HG03175 (cell line): ENCODE data around the gene NPEPPS.
"Not testable (repeated sequence)": the region's sequence is repeated elsewhere in the genome, so short reads cannot be mapped to it uniquely, and the experiment has no call there.

Experiments
- ATAC-seq: cut with Tn5 transposase; IDR thresholded peaks from one replicate; pipeline ENCODE4 v1.9.1; 2021; ENCODE audit warnings: mild to moderate bottlenecking, moderate library complexity; ENCODE audit not compliant: unreplicated experiment

Gene NPEPPS

DNA sequence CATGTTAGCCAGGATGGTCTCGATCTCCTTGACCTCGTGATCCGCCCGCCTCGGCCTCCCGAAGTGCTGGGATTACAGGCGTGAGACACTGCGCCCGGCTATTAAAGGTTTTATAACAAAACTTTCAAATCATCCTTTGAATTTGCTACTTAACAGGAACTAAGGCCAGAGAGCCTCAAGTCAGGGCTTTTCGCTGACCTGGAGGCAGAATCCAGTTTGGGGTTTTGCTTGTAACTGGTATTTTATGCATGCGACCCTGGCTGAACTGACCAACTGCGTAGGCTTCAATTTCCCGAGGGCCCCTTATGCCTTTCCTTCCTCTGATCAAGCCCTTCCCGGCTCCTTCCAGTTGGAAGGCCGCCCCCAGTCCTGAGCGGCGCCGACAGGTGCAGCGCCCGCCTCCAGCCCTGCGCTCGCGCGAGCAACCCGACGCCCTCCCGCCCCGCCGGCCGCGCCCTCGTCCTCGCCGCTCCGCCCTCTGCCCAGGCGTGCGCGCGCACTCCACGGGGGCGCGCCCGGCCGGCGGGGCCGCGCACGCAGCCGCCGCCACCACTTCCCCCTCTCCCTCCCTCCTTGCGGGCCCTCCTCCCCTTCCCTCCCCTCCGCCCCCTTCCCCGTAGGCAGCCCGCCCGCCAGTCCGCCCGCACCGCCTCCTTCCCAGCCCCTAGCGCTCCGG lies at the start of gene NPEPPS:
NPEPPS (plus strand) TSS at position 552 of the 676 bp plus-strand sequence. CDS start 193 bp downstream, outside the sequence.
- ATAC-seq = peak; percentile 75

- not testable (repeated sequence) for ATAC-seq
Observed at GRCh38 chr17:47491841-47492212, 39.1 kb upstream of the NPEPPS start.

- not testable (repeated sequence) for ATAC-seq
Observed at GRCh38 chr17:47499074-47499473, 31.8 kb upstream of the NPEPPS start.

DNA sequence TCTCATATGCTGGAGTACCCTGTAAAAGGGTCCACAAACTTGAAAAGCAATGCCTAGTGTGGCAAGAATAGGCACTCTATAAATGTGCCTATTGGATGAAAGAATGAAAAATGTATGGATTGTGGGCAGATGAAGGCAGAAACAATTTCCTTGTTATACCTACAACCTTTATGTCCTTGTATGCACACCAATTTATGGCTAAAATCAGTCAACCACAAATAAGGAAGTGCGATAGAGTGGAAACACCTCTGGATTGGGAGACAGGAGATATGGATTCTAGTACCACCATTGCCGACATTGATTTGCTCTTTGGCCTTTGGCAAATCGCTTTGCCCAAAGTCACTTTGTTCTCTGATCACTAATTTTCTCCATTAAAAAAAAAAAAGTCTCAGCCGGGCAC lies 31.4 kb upstream of the NPEPPS start:
- not testable (repeated sequence) for ATAC-seq

- ATAC-seq = not testable (repeated sequence)
Observed at GRCh38 chr17:47500620-47501019, 30.3 kb upstream of the NPEPPS start.

GRCh38 chr17:47502122-47502731 lies 28.7 kb upstream of the NPEPPS start:
- ATAC-seq = not testable (repeated sequence)

GRCh38 chr17:47502776-47503455 lies 28.0 kb upstream of the NPEPPS start:
- ATAC-seq = not testable (repeated sequence)

DNA sequence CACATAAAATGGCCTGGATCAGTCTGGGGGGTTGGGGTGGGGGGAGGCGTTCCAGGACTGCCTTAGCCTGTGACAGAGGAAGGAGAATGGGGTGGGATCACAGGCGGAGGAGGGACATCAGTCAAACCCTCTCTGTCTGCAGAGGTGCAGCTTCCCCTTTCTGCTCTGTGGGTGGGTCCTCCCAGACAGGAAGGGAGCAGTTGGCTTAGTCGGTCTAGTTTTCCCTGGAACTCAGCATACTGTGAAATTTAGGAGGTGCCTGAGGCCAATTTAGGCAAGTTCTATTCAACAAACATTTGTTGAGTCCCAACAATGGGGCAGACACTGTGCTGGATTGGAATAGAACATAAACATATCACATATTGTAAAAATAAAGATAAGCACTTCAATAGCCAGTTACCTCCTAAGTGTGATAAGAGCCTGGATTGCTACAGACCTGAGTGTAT lies 19.2 kb upstream of the NPEPPS start:
- not testable (repeated sequence) for ATAC-seq

DNA sequence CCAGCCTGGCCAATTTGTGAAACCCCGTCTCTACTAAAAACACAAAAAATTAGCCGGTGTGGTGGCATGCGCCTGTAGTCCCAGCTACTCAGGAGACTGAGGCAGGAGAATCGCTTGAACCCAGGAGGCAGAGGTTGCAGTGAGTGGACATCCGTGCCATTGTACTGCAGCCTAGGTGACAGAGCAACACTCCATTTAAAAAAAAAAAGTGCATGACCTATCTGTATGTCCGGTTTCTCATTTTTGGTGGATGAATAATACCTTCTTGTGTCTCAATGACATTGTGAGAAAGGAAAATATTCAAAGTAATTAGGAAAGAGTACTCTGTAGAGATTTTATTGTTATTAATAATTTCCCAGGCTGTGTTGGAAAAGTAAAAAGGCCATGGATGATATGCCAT lies 17.6 kb upstream of the NPEPPS start:
- not testable (repeated sequence) for ATAC-seq

- ATAC-seq = not testable (repeated sequence)
Observed at GRCh38 chr17:47518880-47519279, 12.0 kb upstream of the NPEPPS start.

DNA sequence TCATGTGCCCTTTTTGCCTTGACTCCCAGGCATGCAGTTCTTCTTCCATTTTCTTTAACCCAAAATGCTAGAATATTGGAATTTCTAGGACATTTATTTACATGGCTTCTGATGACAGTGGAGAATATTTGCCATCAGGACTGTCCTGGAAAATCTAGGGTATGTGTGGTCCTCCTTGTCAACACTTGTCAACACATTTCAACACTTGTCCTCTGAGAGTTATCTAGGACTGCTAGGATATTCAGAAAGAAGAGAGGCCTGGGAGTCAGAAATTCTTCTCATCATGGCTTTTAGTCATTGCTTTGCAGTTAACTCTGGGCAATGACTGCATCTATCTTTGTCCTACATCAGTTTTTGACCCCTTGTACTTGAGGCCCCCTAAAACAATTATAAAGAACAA lies 11.5 kb upstream of the NPEPPS start:
- not testable (repeated sequence) for ATAC-seq

DNA sequence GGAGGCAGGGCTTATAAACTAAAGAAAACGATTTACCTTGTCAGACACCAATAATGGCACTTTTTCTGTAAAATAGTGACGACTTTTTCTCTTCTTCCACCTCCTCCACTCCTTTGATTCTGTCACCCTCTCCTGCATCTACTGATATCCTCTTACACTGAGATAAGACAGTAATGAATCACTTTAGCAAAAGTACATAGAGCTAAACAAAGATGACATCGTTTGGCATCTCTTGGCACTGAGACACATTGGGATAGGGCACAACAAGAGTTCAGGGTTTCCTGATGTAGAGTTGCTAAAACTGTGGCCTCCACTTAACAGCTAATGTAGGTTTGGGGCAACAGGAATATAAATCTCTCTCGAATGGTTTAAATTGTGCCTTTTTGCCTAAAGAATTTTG lies 10.6 kb upstream of the NPEPPS start:
- ATAC-seq = not testable (repeated sequence)

DNA sequence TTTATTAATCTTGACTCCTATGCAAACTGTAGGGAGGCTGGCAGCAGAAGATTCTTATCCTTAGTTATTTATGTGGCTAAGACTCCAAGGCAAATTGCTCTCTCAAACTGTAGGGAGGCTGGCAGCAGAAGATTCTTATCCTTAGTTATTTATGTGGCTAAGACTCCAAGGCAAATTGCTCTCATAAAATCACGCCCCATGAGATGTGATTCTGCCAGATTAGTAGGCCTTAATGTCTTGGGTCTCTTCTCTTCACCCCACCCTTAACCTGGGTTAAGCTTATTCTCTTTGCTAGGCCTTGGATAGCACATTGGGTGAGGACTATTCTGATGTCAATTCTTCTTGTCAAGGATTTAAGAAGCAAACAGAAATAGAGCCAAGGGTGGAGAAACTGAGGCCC lies 9.5 kb upstream of the NPEPPS start:
- ATAC-seq = not testable (repeated sequence)

GRCh38 chr17:47522341-47522740 lies 8.6 kb upstream of the NPEPPS start:
- ATAC-seq = not testable (repeated sequence)

DNA sequence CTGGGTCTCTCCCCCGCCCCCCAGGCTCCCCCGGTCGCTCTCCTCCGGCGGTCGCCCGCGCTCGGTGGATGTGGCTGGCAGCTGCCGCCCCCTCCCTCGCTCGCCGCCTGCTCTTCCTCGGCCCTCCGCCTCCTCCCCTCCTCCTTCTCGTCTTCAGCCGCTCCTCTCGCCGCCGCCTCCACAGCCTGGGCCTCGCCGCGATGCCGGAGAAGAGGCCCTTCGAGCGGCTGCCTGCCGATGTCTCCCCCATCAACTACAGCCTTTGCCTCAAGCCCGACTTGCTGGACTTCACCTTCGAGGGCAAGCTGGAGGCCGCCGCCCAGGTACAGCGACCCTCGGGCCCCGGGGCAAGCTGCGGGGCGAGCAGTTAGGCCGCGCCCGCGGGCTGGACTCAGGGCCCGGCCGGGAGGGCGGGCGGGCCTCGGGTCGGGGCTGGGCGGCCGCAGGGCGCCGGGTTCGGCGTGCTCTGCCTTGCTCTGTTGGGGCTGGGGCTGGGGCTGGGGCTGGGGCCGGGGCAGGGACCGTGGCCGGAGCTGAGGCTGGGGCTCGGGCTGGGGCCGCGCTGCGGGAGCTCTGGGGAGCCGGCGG lies 419 bp downstream of the NPEPPS start:
- peak; percentile 38 for ATAC-seq

GRCh38 chr17:47539085-47539484 lies 8.2 kb downstream of the NPEPPS start:
- not testable (repeated sequence) for ATAC-seq

DNA sequence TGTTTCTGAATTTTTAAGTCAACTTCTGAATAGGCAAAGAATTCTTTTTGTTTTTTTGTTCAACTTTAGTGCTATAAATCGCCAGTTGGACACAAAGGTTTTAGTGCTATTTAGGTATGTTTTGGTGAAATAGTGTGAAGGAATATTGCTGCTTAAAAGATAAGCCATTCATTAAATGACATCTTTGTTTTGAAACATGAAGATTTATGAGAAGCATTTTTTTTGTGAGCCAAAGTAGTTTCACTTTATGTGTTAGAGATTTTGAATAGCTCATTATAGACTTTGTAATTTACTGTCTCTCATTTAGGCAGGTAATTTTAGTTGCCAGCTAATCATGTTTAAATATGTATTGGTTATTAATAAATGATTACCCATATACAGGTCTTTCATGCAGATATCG lies 10.8 kb downstream of the NPEPPS start:
- not testable (repeated sequence) for ATAC-seq

- ATAC-seq = not testable (repeated sequence)
Observed at GRCh38 chr17:47544327-47544726, 13.4 kb downstream of the NPEPPS start.

- ATAC-seq = not testable (repeated sequence)
Observed at GRCh38 chr17:47554733-47555132, 23.8 kb downstream of the NPEPPS start.

- ATAC-seq = not testable (repeated sequence)
Observed at GRCh38 chr17:47556108-47556507, 25.2 kb downstream of the NPEPPS start.

GRCh38 chr17:47560517-47561043 lies 29.7 kb downstream of the NPEPPS start:
- not testable (repeated sequence) for ATAC-seq
